HG03196 (cell line): ENCODE data around the gene BRMS1.

Experiments used
- ATAC-seq: cut with Tn5 transposase; IDR thresholded peaks from one replicate; pipeline ENCODE4 v1.9.1; 2021; ENCODE audit not compliant: unreplicated experiment

The BRMS1 gene

GRCh38 chr11:66287889-66288670 lies 56.8 kb downstream of the BRMS1 start:
- peak; percentile 1 for ATAC-seq
